ENCODE measurements around the gene SGPP1. TPM values are rescaled to one million over a fixed set of nuclear protein-coding genes. Genes with fewer than 3 reads are reported as not detected.

The SGPP1 gene
- total RNA-seq, 4 donors from 2014 or later, result 18.0 to 26.8 (median 19.3) TPM

DNA sequence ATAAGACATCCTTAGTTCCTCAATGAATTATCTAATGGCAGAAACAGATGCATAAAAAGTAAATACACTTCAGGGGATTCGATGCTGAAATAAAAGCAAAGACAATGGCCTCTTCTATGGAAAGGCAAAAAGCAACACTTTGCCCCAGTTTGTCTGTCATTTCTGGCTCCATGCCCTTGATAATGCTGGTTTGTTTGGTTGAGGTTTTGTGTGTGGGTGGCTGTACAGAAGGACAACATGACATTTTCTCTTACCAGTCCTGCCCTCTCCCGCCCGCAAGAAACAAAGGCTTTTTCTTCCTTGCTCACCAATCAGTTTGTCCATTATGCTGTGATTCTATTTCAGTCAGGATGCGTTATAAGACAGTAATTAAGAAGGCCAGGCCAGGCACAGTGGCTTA lies 68.1 kb downstream of the SGPP1 start:
- WGBS, result 100% methylated on average over 4 of the region's 4 CpGs
- H3K9me3 ChIP-seq, result no peaks in the 10 kb centered on the region
- no peak overlapping the region for H3K4me3 ChIP-seq
- H3K27ac ChIP-seq (replicated peaks in 1 of 4), result no peak overlapping the region
- intact Hi-C loops (cut with DNase I), result no loop called here
- TF ChIP-seq POLR2AphosphoS5 (IDR thresholded peaks at IDR 0.05) (no peak), POLR2A (IDR thresholded peaks at IDR 0.05; ENCODE audit: low read depth) (no peak), EP300 (IDR thresholded peaks at IDR 0.05) (no peak)
- TF ChIP-seq, protein P1, sequence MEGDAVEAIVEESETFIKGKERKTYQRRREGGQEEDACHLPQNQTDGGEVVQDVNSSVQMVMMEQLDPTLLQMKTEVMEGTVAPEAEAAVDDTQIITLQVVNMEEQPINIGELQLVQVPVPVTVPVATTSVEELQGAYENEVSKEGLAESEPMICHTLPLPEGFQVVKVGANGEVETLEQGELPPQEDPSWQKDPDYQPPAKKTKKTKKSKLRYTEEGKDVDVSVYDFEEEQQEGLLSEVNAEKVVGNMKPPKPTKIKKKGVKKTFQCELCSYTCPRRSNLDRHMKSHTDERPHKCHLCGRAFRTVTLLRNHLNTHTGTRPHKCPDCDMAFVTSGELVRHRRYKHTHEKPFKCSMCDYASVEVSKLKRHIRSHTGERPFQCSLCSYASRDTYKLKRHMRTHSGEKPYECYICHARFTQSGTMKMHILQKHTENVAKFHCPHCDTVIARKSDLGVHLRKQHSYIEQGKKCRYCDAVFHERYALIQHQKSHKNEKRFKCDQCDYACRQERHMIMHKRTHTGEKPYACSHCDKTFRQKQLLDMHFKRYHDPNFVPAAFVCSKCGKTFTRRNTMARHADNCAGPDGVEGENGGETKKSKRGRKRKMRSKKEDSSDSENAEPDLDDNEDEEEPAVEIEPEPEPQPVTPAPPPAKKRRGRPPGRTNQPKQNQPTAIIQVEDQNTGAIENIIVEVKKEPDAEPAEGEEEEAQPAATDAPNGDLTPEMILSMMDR (IDR thresholded peaks at IDR 0.05), result no peak
- H3K4me1 ChIP-seq, result no peaks in the 10 kb centered on the region
- H3K36me3 ChIP-seq, result no peaks in the 10 kb centered on the region
- DNase-seq (ENCODE audit: extremely low spot score), result no peak
- H3K27me3 ChIP-seq, result no peaks in the 10 kb centered on the region

DNA sequence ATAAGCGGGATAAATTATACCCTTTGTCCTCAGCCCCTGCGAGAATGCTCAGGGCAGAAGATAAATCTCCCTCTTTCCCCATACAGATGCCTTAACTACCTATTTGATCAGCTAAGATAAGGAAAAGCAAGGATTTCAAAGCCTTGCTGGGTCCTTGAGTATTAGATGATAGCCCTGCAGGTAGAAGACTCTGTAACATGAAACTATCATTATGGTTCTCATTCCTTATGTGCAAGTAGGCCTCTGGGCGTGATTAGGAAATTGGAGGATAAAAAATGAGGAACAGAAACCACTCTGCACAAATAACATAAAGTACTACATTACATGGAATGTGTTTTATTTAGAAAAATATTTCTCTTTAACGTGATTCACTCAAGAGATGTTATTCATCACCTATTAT lies 71.7 kb downstream of the SGPP1 start:
- no peaks in the 10 kb centered on the region for H3K4me1 ChIP-seq
- TF ChIP-seq POLR2AphosphoS5 (IDR thresholded peaks at IDR 0.05), result no peak
- TF ChIP-seq POLR2A (IDR thresholded peaks at IDR 0.05; ENCODE audit: low read depth), result no peak
- TF ChIP-seq, protein P1 (IDR thresholded peaks at IDR 0.05), result no peak
- no peak for TF ChIP-seq EP300 (IDR thresholded peaks at IDR 0.05)
- H3K9me3 ChIP-seq, result no peaks in the 10 kb centered on the region
- intact Hi-C loops (cut with DNase I), result no loop called here
- 87% methylated on average over 4 of the region's 4 CpGs for WGBS
- H3K4me3 ChIP-seq, result no peak overlapping the region
- H3K27me3 ChIP-seq, result no peaks in the 10 kb centered on the region
- no peak overlapping the region for H3K27ac ChIP-seq (replicated peaks in 1 of 4)
- H3K36me3 ChIP-seq, result peaks cover 0 to 6% (median 0%) of the 10 kb centered on the region in 4 donors
- DNase-seq (ENCODE audit: extremely low spot score), result no peak

DNA sequence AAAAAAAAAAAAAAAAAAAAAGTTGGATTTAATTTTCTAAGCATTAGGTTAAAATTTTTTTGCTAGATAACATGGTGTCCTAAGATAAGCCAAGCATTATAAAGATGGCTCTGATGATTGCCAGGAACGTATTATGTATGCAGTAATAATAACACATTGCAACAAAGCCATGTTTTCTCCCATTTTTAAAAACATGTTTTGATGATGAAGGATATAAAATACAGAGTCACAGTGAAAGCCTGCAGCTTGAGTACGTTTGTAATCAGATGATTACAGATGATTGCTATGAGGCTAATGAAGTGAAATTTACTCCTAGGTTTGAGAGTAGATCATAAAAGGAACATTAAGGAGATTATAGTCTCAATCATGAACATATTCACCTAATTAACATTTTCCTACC lies 72.9 kb downstream of the SGPP1 start:
- Histone ChIP-seq H3K4me1 (no peaks in the 10 kb centered on the region), H3K27me3 (no peaks in the 10 kb centered on the region), H3K27ac (replicated peaks in 1 of 4) (no peak overlapping the region), H3K9me3 (no peaks in the 10 kb centered on the region), H3K4me3 (no peak overlapping the region), H3K36me3 (peaks cover 0 to 6% (median 0%) of the 10 kb centered on the region in 4 donors)
- DNase-seq (ENCODE audit: extremely low spot score), result no peak
- 75% methylated on average over 2 of the region's 2 CpGs for WGBS
- TF ChIP-seq, protein P1 (IDR thresholded peaks at IDR 0.05), result no peak
- TF ChIP-seq EP300 (IDR thresholded peaks at IDR 0.05) (no peak), POLR2A (IDR thresholded peaks at IDR 0.05; ENCODE audit: low read depth) (no peak), POLR2AphosphoS5 (IDR thresholded peaks at IDR 0.05) (no peak)
- intact Hi-C loops (cut with DNase I), result no loop called here

DNA sequence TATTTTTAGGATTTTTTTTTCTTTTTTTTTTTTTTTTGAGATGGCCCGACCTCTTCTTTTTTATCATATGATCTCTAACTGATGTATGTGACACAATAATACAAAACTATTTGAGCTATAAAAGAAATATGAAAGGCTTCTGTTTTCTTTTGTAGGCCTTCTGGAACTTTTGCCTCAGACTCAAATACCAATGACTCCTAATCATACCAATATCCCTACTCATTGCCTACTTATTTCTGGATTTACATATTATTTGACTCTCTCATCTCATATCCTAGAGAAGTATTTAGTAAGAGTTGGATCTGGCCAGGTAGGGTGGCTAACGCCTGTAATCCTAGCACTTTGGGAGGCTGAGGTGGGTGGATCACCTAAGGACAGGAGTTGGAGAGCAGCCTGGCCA lies 73.5 kb downstream of the SGPP1 start:
- no peak overlapping the region for H3K27ac ChIP-seq (replicated peaks in 1 of 4)
- no peak for TF ChIP-seq EP300 (IDR thresholded peaks at IDR 0.05)
- TF ChIP-seq, protein P1 (IDR thresholded peaks at IDR 0.05), result no peak
- H3K4me1 ChIP-seq, result no peaks in the 10 kb centered on the region
- H3K9me3 ChIP-seq, result no peaks in the 10 kb centered on the region
- no peak overlapping the region for H3K4me3 ChIP-seq
- DNase-seq (ENCODE audit: extremely low spot score), result no peak
- WGBS, result 97% methylated on average over 2 of the region's 2 CpGs
- peaks cover 0 to 6% (median 0%) of the 10 kb centered on the region in 4 donors for H3K36me3 ChIP-seq
- no peaks in the 10 kb centered on the region for H3K27me3 ChIP-seq
- intact Hi-C loops (cut with DNase I), result no loop called here

DNA sequence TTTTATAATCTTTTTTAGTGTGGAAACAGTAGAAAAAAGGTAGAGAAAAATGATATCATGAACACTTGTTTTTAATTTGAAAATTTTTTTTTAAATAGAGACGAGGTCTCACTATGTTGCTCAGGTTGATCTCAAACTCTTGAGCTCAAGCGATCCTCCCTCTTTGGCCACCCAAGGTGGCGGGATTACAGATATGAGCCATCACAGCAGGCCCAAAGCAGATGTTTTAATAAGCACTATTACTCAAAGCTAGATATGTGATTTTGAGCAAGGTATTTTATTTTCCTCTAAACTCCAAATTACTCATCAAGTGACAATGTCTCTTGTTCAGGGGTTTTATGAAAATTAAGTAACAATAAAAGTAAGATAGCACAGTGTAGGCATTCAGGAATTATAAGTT lies 75.5 kb downstream of the SGPP1 start:
- Histone ChIP-seq H3K9me3 (no peaks in the 10 kb centered on the region), H3K27ac (replicated peaks in 1 of 4) (no peak overlapping the region), H3K27me3 (no peaks in the 10 kb centered on the region), H3K36me3 (peaks cover 0 to 6% (median 0%) of the 10 kb centered on the region in 4 donors), H3K4me1 (no peaks in the 10 kb centered on the region), H3K4me3 (no peak overlapping the region)
- intact Hi-C loops (cut with DNase I), result no loop called here
- DNase-seq (ENCODE audit: extremely low spot score), result no peak
- 95% methylated on average over 3 of the region's 3 CpGs for WGBS
- TF ChIP-seq POLR2A (IDR thresholded peaks at IDR 0.05; ENCODE audit: low read depth) (no peak), EP300 (IDR thresholded peaks at IDR 0.05) (no peak), POLR2AphosphoS5 (IDR thresholded peaks at IDR 0.05) (no peak)
- TF ChIP-seq, protein P1 (IDR thresholded peaks at IDR 0.05), result no peak

Measured in esophagus muscularis mucosa (tissue), 4 donors.